Large intestine (tissue), 3 donors: Measurements from ENCODE around the gene CDKAL1. TPM values are rescaled to one million over a fixed set of nuclear protein-coding genes. Genes with fewer than 3 reads are reported as not detected.

Source experiments
- DNase-seq, 2 donors: peaks; one replicate each; pipeline versions ENCODE4 v3.0.0 to v3.0.0-alpha.2; 2013
- H3K27ac ChIP-seq: one replicate; pipeline ENCODE4 v1.5.1; 2013; ENCODE audit warnings: low read length
- H3K27me3 ChIP-seq: 2 replicates; pipeline ENCODE4 v1.6.1; 2013; ENCODE audit warnings: low read length; ENCODE audit not compliant: control insufficient read depth, insufficient read depth
- H3K36me3 ChIP-seq: 2 replicates; pipeline ENCODE4 v1.6.1; 2013; ENCODE audit warnings: low read length; ENCODE audit not compliant: control insufficient read depth, insufficient read depth
- H3K4me1 ChIP-seq: one replicate; pipeline ENCODE4 v1.6.1; 2013; ENCODE audit warnings: low read length; ENCODE audit not compliant: control insufficient read depth, insufficient read depth
- H3K4me3 ChIP-seq: one replicate; pipeline ENCODE4 v1.5.1; 2013; ENCODE audit warnings: low read length
- H3K9me3 ChIP-seq: one replicate; pipeline ENCODE4 v1.6.1; 2013; ENCODE audit warnings: mild to moderate bottlenecking, low read depth, low read length, moderate library complexity; ENCODE audit not compliant: control insufficient read depth
- WGBS: methylation state at CpG from one replicate; pipeline ENCODE4 v1.1.5; 2013; ENCODE audit warnings: low lambda C conversion rate; ENCODE audit not compliant: insufficient coverage; 5-methylcytosine and 5-hydroxymethylcytosine counted together
- polyA plus RNA-seq: library from polyadenylated mRNA; unstranded; fragments of 120-200 nt; gene quantifications from one replicate; pipeline ENCODE4 v1.2.1, GENCODE V29; 2013

The CDKAL1 gene
- polyA plus RNA-seq, 1 donor: 10.3 TPM

GRCh38 chr6:20866935-20867703, 332.9 kb downstream of the CDKAL1 start:
- DNase-seq: no peak
- Histone ChIP-seq H3K36me3 (no peaks in the 10 kb centered on the region), H3K27me3 (no peaks in the 10 kb centered on the region), H3K27ac (no peak overlapping the region), H3K4me1 (no peaks in the 10 kb centered on the region), H3K4me3 (no peak overlapping the region), H3K9me3 (no peaks in the 10 kb centered on the region)
- WGBS: 67% methylated on average over 4 of the region's 7 CpGs

DNA sequence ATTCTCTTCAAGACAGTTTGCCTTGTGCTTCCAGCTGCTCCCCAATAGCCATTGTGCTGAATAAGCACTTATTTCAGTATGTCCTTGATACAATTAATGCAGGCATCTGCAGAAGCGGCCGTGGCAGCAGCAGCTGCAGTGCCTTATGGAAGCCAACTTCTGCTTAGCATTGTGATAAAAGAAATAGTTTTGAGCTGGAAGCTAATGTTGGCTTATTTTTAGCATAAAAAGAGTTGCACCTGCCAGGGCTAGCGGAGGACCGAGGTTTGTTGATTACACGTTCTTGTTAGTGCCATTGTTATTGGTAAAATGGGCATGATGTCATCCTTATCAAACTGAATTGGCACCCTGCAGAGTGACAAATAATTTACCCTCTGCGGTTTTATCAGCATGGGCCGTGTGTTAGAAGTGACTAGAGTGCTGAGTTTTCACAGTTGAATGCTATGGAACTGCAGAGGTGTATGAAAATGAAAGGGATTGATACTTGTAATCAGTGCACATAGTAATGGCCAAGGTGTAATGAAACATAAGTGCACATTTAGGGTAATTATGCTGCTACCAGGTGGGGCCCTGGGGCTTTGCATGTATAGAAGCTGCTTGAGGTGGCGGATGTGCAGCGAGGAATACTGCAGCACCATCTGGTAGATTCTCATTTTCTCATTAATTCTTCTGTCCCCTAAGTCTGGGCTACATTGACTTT, 334.3 kb downstream of the CDKAL1 start:
- no peak overlapping the region for H3K4me3 ChIP-seq
- H3K4me1 ChIP-seq: no peaks in the 10 kb centered on the region
- H3K27me3 ChIP-seq: no peaks in the 10 kb centered on the region
- no peak overlapping the region for H3K27ac ChIP-seq
- H3K36me3 ChIP-seq: no peaks in the 10 kb centered on the region
- H3K9me3 ChIP-seq: no peaks in the 10 kb centered on the region
- WGBS: 100% methylated on average over 2 of the region's 9 CpGs
- no peak for DNase-seq

GRCh38 chr6:20870021-20870420, 335.8 kb downstream of the CDKAL1 start:
- Histone ChIP-seq H3K9me3 (no peaks in the 10 kb centered on the region), H3K27ac (no peak overlapping the region), H3K4me3 (no peak overlapping the region), H3K36me3 (no peaks in the 10 kb centered on the region), H3K4me1 (no peaks in the 10 kb centered on the region), H3K27me3 (no peaks in the 10 kb centered on the region)
- WGBS: no CpG with 5 or more reads among the region's 4 CpGs
- DNase-seq: no peak

GRCh38 chr6:20870493-20870892, 336.2 kb downstream of the CDKAL1 start:
- no peaks in the 10 kb centered on the region for H3K9me3 ChIP-seq
- 60% methylated on average over 1 of the region's 1 CpG for WGBS
- no peak overlapping the region for H3K4me3 ChIP-seq
- no peaks in the 10 kb centered on the region for H3K36me3 ChIP-seq
- H3K27ac ChIP-seq: no peak overlapping the region
- no peaks in the 10 kb centered on the region for H3K27me3 ChIP-seq
- H3K4me1 ChIP-seq: no peaks in the 10 kb centered on the region
- DNase-seq: no peak

- DNase-seq: no peak
- H3K27ac ChIP-seq: no peak overlapping the region
- WGBS: 69% methylated on average over 4 of the region's 7 CpGs
These were observed 339.4 kb downstream of the CDKAL1 start for GRCh38 chr6:20873425-20874190.

GRCh38 chr6:20875369-20875963, 341.2 kb downstream of the CDKAL1 start:
- DNase-seq: no peak
- no peaks in the 10 kb centered on the region for H3K36me3 ChIP-seq
- H3K4me1 ChIP-seq: peaks cover 4% of the 10 kb centered on the region
- H3K4me3 ChIP-seq: no peak overlapping the region
- no peaks in the 10 kb centered on the region for H3K27me3 ChIP-seq
- no peak overlapping the region for H3K27ac ChIP-seq
- WGBS: no CpG with 5 or more reads among the region's 1 CpG
- no peaks in the 10 kb centered on the region for H3K9me3 ChIP-seq

More at GRCh38 chr6:20873425-20874190, 339.4 kb downstream of the CDKAL1 start:
- Histone ChIP-seq H3K9me3 (no peaks in the 10 kb centered on the region), H3K4me3 (no peak overlapping the region), H3K27me3 (no peaks in the 10 kb centered on the region), H3K4me1 (peaks cover 4% of the 10 kb centered on the region), H3K36me3 (no peaks in the 10 kb centered on the region)

- Histone ChIP-seq H3K4me3 (no peak overlapping the region), H3K9me3 (no peaks in the 10 kb centered on the region), H3K27ac (no peak overlapping the region), H3K4me1 (peaks cover 4% of the 10 kb centered on the region), H3K27me3 (no peaks in the 10 kb centered on the region), H3K36me3 (no peaks in the 10 kb centered on the region)
- DNase-seq: no peak
- no CpG with 5 or more reads among the region's 2 CpGs for WGBS
These were observed 341.8 kb downstream of the CDKAL1 start for GRCh38 chr6:20876036-20876435.

GRCh38 chr6:20876561-20876960, 342.3 kb downstream of the CDKAL1 start:
- no peaks in the 10 kb centered on the region for H3K9me3 ChIP-seq
- no peaks in the 10 kb centered on the region for H3K36me3 ChIP-seq
- 89% methylated on average over 1 of the region's 2 CpGs for WGBS
- H3K4me1 ChIP-seq: peaks cover 4% of the 10 kb centered on the region
- H3K27ac ChIP-seq: no peak overlapping the region
- H3K27me3 ChIP-seq: no peaks in the 10 kb centered on the region
- no peak overlapping the region for H3K4me3 ChIP-seq
- no peak for DNase-seq

- peak; percentile 77 to 83 for DNase-seq
- Histone ChIP-seq H3K27me3 (no peaks in the 10 kb centered on the region), H3K4me3 (no peak overlapping the region), H3K27ac (peak overlapping the region; percentile 92), H3K36me3 (no peaks in the 10 kb centered on the region), H3K4me1 (peaks cover 4% of the 10 kb centered on the region), H3K9me3 (no peaks in the 10 kb centered on the region)
- no CpG with 5 or more reads among the region's 6 CpGs for WGBS
These were observed 343.0 kb downstream of the CDKAL1 start for GRCh38 chr6:20877008-20877937.
